Central memory CD4-positive, alpha-beta T cell (primary cell): ENCODE results near the gene TRIM16.
"Not testable (repeated sequence)": the region's sequence is repeated elsewhere in the genome, so short reads cannot be mapped to it uniquely, and the experiment has no call there.

Experiments used
- DNase-seq: peaks from one replicate; pipeline ENCODE4 v3.0.0; 2022
- total RNA-seq, 3 experiments: gene quantifications; one replicate each; lab custom pipeline; 2026; lab: John Stamatoyannopoulos, UW

The TRIM16 gene
- total RNA-seq, result 5.0 to 6.3 (median 5.6) reads per million in 3 experiments

GRCh38 chr17:15683824-15684478, at the start of gene TRIM16:
TRIM16 (minus strand) TSS chr17:15684311; CDS start chr17:15651609, 32,702 bp downstream.
- DNase-seq, result peak; percentile 74

GRCh38 chr17:15733174-15733789, 49.2 kb upstream of the TRIM16 start:
- not testable (repeated sequence) for DNase-seq

- not testable (repeated sequence) for DNase-seq
Observed at GRCh38 chr17:15731900-15732299, 47.8 kb upstream of the TRIM16 start, which contains the start of gene TBC1D26. TBC1D26 (plus strand) TSS chr17:15732283; CDS start chr17:15735349, 3,066 bp downstream.

GRCh38 chr17:15730535-15730934, 46.4 kb upstream of the TRIM16 start:
- DNase-seq, result not testable (repeated sequence)

- not testable (repeated sequence) for DNase-seq
Observed at GRCh38 chr17:15716601-15717563, 32.8 kb upstream of the TRIM16 start.

- DNase-seq, result not testable (repeated sequence)
Observed at GRCh38 chr17:15708879-15709278, 24.8 kb upstream of the TRIM16 start.

GRCh38 chr17:15704813-15705212, 20.7 kb upstream of the TRIM16 start:
- DNase-seq, result not testable (repeated sequence)

- not testable (repeated sequence) for DNase-seq
Observed at GRCh38 chr17:15704239-15704638, 20.1 kb upstream of the TRIM16 start.

GRCh38 chr17:15699937-15700336, 15.8 kb upstream of the TRIM16 start:
- not testable (repeated sequence) for DNase-seq

GRCh38 chr17:15699413-15699924, 15.4 kb upstream of the TRIM16 start, which contains the start of gene ZNF286A:
ZNF286A (plus strand) TSS chr17:15699752; CDS start chr17:15700330, 578 bp downstream.
- peak; percentile 95 for DNase-seq

GRCh38 chr17:15698967-15699366, 14.9 kb upstream of the TRIM16 start:
- DNase-seq, result not testable (repeated sequence)

GRCh38 chr17:15687494-15687893, 3.4 kb upstream of the TRIM16 start:
- DNase-seq, result not testable (repeated sequence)

GRCh38 chr17:15683135-15683534, 976 bp downstream of the TRIM16 start:
- not testable (repeated sequence) for DNase-seq

GRCh38 chr17:15675991-15676390, 8.1 kb downstream of the TRIM16 start:
- DNase-seq, result not testable (repeated sequence)

GRCh38 chr17:15674640-15675039, 9.5 kb downstream of the TRIM16 start:
- not testable (repeated sequence) for DNase-seq

- not testable (repeated sequence) for DNase-seq
Observed at GRCh38 chr17:15669526-15669925, 14.6 kb downstream of the TRIM16 start.

GRCh38 chr17:15663691-15664090, 20.4 kb downstream of the TRIM16 start:
- no peak for DNase-seq

- DNase-seq, result no peak
Observed at GRCh38 chr17:15663176-15663575, 20.9 kb downstream of the TRIM16 start.

- no peak for DNase-seq
Observed at GRCh38 chr17:15662681-15663080, 21.4 kb downstream of the TRIM16 start.

- no peak for DNase-seq
Observed at GRCh38 chr17:15660077-15660476, 24.0 kb downstream of the TRIM16 start.

GRCh38 chr17:15659663-15660062, 24.4 kb downstream of the TRIM16 start:
- no peak for DNase-seq

GRCh38 chr17:15659236-15659635, 24.9 kb downstream of the TRIM16 start:
- no peak for DNase-seq
